GM12872 (cell line): ENCODE measurements around the gene CFAP100.

Experiments used
- TF ChIP-seq, protein P1 (sequence below): IDR thresholded peaks from 3 replicates; pipeline ENCODE4 v1.5.1; 2011; ENCODE audit warnings: low read depth, mild to moderate bottlenecking, low read length, moderate library complexity; ENCODE audit not compliant: insufficient read depth

The CFAP100 gene

DNA sequence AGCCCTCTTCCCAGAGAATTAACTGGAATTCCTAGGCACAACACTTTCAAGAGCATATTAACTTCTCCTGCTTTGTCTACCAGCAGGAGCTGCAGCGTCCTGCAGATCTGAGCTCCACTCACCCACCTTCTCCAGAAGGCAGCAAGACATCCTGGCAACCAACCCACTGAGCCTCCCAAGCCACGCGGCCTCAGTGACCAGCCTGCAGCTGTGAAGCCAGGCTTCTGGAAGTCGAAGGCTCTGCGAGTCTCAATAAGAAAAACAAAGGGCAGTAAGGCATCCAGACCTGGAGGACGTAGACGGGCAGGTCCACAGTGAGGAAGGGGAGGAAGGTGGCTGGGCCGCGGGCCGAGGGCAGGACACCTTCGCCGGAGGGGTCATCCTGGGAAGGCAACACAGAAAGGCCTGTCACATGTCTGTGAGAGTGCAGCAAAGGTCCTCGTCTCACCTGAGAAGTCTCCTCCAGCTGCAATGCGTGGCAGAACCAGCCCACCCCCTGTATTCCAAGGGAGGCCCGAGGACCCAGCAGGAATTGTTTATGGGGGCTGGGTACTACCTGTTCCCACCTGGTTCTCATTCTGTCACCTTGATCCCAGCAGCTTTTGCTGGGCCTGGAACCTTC lies 44.7 kb downstream of the CFAP100 start:
- TF ChIP-seq, protein P1, sequence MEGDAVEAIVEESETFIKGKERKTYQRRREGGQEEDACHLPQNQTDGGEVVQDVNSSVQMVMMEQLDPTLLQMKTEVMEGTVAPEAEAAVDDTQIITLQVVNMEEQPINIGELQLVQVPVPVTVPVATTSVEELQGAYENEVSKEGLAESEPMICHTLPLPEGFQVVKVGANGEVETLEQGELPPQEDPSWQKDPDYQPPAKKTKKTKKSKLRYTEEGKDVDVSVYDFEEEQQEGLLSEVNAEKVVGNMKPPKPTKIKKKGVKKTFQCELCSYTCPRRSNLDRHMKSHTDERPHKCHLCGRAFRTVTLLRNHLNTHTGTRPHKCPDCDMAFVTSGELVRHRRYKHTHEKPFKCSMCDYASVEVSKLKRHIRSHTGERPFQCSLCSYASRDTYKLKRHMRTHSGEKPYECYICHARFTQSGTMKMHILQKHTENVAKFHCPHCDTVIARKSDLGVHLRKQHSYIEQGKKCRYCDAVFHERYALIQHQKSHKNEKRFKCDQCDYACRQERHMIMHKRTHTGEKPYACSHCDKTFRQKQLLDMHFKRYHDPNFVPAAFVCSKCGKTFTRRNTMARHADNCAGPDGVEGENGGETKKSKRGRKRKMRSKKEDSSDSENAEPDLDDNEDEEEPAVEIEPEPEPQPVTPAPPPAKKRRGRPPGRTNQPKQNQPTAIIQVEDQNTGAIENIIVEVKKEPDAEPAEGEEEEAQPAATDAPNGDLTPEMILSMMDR: no peak

DNA sequence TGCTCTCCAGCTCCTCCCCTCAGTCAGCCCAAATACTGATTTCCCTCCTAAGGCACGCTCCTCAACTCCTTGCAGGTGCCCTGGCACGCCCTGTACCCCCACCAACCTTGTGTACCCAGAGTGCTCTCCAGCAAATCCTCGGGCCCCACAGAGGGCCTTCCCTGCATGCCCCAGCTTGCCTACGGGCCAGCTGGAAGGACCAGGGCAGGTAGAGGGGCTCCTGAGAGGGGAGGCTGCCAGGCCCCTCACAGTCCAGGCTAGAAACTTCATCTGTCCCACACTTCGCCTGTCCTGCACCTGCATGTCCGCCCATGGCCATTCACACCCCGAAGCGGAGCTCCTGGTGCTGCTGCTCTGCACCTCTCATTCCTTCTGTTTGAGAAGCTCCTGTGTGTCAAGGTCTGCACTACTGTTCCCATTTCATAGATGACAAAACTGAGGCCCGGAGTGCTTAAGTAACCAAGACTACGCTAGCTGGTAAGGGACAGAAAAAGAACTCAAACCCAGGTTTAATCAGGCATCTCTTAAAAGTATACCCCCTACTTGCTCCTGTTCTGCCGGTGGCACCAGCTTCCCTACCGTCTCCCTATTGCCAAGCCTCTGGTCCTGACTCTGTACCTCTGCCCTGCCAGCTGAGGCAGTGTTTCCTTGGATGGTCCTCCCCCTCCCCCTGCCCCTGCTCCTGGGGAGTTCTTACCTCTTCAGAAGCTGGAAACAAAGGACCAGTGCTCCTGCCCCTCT lies 45.4 kb downstream of the CFAP100 start:
- TF ChIP-seq, protein P1: no peak

DNA sequence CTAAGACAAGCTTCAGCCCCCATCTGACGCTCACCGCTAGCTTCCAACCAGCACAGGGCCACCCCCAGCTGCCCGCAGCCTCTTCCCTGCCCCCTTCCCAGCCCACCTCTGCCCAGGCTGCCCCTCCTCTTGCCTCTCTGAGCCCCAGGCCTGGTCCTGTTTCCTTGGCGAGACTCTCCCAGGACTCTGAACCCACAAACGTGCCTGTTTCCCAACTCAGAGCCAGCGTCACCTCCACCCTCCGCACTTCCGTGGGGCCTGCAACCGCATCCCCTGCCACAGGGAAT lies 45.9 kb downstream of the CFAP100 start:
- TF ChIP-seq, protein P1: no peak

DNA sequence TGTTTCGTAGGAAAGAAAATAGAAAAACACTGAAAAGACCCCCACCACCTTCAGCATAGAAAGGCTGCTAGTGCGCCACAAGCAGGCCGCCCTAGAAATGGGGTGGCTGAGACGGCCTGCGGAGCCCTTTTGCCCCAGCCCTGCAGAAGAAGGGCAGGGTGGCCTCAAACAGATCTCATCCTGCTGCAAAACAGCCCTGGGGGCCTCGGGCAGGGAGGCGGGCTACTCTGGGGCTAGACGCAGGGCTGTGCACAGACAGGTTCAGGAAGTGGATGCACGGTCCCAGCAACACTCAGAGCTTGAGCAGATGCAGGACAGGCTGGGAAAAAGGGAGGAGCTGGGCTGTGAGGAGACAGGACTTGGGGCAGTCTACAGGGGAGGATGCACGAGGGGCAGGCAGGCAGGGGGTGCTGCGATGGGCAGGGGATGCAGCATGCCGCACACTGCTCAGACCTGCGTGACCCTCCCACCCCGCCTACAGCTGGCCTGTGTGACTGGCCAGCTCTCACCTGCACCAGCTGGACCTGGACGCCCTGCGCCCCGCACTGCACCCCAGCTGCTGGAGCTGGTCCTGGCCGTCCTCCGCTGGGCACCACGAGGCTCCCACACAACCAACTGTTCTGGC lies 46.7 kb downstream of the CFAP100 start:
- TF ChIP-seq, protein P1: no peak

DNA sequence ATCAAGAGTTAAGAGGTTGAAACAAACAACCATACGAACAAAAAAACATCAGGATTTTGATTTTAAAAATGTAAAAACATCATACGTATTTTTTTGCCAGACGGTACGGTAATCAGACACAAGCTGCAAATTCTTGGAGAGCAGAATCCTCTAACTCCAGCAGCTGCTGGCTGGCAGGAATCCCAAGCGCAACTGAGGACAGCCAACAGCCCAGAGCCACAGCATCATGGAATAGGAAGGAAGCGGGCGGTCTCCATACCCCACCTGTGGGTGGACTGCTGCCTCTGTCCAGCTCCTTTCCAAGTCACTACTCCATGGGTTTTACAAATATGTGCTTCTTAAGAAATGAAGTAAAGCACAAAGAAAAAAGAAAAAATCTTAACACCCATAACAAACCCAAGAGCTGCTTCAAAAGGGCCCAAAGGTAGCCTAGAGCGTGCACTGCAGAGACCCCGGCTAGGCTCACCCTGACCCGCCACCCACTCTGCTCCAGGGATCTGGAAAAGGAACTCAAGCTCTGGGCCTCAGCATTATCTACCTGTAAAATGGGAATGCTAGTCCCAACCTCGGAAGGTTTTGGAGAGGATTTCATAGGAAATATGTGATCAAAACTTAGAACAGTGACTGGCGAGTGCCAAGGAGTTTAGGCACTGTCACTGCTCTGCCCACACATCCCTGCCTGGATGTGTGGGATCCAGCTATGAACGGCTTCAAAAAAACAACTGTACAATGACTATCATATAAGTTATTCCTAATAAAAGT lies 47.6 kb downstream of the CFAP100 start:
- TF ChIP-seq, protein P1: no peak

DNA sequence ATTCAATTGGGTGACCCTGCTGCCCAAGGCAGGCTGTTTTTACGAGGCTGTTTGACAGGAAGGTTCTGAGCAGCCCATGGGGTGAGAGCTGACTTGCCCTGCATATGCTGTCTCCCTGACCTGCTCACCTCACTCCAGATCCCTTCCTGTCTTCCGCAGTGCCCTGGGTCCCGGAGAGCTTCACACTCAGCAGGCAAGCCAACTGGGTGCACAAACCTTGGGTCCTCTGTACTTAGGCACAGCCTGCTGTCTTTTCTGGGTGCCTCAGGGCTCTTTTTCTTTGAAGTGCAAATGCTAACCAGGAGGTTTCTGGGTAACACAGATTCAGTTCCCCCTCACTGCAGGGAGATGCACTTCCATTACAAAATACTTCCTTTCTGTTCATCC lies 48.1 kb downstream of the CFAP100 start:
- TF ChIP-seq, protein P1: no peak

DNA sequence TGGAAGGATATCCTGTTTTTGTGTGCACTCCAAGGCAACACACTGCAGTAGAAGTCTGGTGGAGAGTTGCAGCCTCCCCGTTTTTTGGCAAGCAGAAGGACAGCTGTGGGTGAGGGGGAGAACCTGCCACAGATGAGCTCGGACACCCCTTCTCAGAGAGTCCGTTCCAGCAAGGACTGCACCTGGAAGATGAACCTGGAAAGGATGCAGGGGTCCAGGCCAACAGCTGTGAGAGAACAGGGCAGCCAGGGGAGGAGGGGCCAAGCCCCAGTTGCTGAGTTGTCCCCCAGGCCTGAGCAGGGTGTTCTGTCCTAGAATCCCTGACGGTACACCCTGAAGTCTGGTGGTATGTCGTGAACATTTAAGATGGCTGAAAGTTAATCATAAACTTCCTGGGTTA lies 50.8 kb downstream of the CFAP100 start:
- TF ChIP-seq, protein P1: no peak
